ENCODE results near the gene PSMB2.
"Not testable (repeated sequence)": the region's sequence is repeated elsewhere in the genome, so short reads cannot be mapped to it uniquely, and the experiment has no call there.

The PSMB2 gene

GRCh38 chr1:35591211-35591610 is 50.1 kb downstream of the PSMB2 start:
- no peak for DNase-seq

GRCh38 chr1:35590476-35591040 is 50.8 kb downstream of the PSMB2 start:
- no peak for DNase-seq

- no peak for DNase-seq
These were observed 51.6 kb downstream of the PSMB2 start for GRCh38 chr1:35589516-35590427.

GRCh38 chr1:35588197-35588910 is 53.0 kb downstream of the PSMB2 start:
- DNase-seq, result no peak

- DNase-seq, result no peak
These were observed 53.6 kb downstream of the PSMB2 start for GRCh38 chr1:35587736-35588135.

- DNase-seq, result no peak
These were observed 54.5 kb downstream of the PSMB2 start for GRCh38 chr1:35586808-35587207.

GRCh38 chr1:35585805-35586204 is 55.5 kb downstream of the PSMB2 start:
- not testable (repeated sequence) for DNase-seq

- no peak for DNase-seq
These were observed 56.0 kb downstream of the PSMB2 start for GRCh38 chr1:35585281-35585680.

- DNase-seq, result not testable (repeated sequence)
These were observed 59.7 kb downstream of the PSMB2 start for GRCh38 chr1:35581621-35582020.

- no peak for DNase-seq
These were observed 60.4 kb downstream of the PSMB2 start for GRCh38 chr1:35580949-35581388.

- peak; percentile 32 for DNase-seq
These were observed 64.0 kb downstream of the PSMB2 start for GRCh38 chr1:35577071-35577998.

GRCh38 chr1:35576766-35577070 is 64.6 kb downstream of the PSMB2 start:
- not testable (repeated sequence) for DNase-seq

GRCh38 chr1:35576061-35576765 is 65.1 kb downstream of the PSMB2 start:
- no peak for DNase-seq

- no peak for DNase-seq
These were observed 65.8 kb downstream of the PSMB2 start for GRCh38 chr1:35575416-35575958.

- DNase-seq, result no peak
These were observed 66.5 kb downstream of the PSMB2 start for GRCh38 chr1:35574655-35575415.

GRCh38 chr1:35574125-35574654 is 67.1 kb downstream of the PSMB2 start:
- DNase-seq, result no peak

GRCh38 chr1:35573198-35574124 is 67.9 kb downstream of the PSMB2 start, which contains the start of gene TFAP2E:
TSS of gene TFAP2E (plus strand) at chr1:35573314. CDS start at chr1:35573578, 264 bp downstream.
- no peak for DNase-seq

- no peak for DNase-seq
These were observed 69.0 kb downstream of the PSMB2 start for GRCh38 chr1:35572296-35572695.

- no peak for DNase-seq
These were observed 70.1 kb downstream of the PSMB2 start for GRCh38 chr1:35571263-35571662.
